OCI-LY7 (cell line): ENCODE data around the gene CENPP.

Experiments used
- CTCF ChIP-seq: fragments of 200-600 bp; sonication (generic); conservative IDR thresholded peaks from 2 replicates; pipeline ENCODE4 v1.5.1; 2014; ENCODE audit warnings: mild to moderate bottlenecking, antibody characterized with exemption, low read length, moderate library complexity, mixed read lengths
- EZH2phosphoT487 ChIP-seq: fragments of 200-600 bp; sonication (generic); IDR thresholded peaks from 2 replicates; pipeline ENCODE4 v1.6.1; 2018; ENCODE audit warnings: low read depth, borderline replicate concordance, mild to moderate bottlenecking, mixed run types, antibody characterized with exemption, low read length, moderate library complexity, mixed read lengths

GRCh38 chr9:92663126-92663525 is 337.4 kb downstream of the CENPP start:
- TF ChIP-seq CTCF (no peak), EZH2phosphoT487 (no peak)
